RPMI8226 (cell line): ENCODE data around the gene TOLLIP.

Source experiments
- DNase-seq: peaks from one replicate; pipeline ENCODE4 v3.0.0-alpha.2; 2015

Gene TOLLIP

GRCh38 chr11:1228921-1229451, 80.4 kb downstream of the TOLLIP start:
- no peak for DNase-seq

GRCh38 chr11:1228101-1228821, 81.2 kb downstream of the TOLLIP start:
- no peak for DNase-seq

- DNase-seq, result no peak
Measured at GRCh38 chr11:1227551-1228100, 81.8 kb downstream of the TOLLIP start.

GRCh38 chr11:1226986-1227550, 82.4 kb downstream of the TOLLIP start:
- DNase-seq, result no peak

- no peak for DNase-seq
Measured at GRCh38 chr11:1226226-1226985, 83.0 kb downstream of the TOLLIP start.

GRCh38 chr11:1225386-1226225, 83.8 kb downstream of the TOLLIP start:
- no peak for DNase-seq

- peak; percentile 0 for DNase-seq
Measured at GRCh38 chr11:1224491-1225385, 84.7 kb downstream of the TOLLIP start.
